ENCODE data around the gene APRT. TPM values are rescaled to one million over a fixed set of nuclear protein-coding genes. Genes with fewer than 3 reads are reported as not detected.

The APRT gene
- total RNA-seq, 2 donors from 2014 or later, result 200 to 230 TPM

GRCh38 chr16:88764080-88764479 is 47.6 kb downstream of the APRT start:
- Mint-ChIP-seq H3K27ac (peak overlapping the region; percentile 85), H3K36me3 (ENCODE audit: low read depth) (no peaks in the 10 kb centered on the region), H3K27me3 (ENCODE audit: insufficient read depth) (no peaks in the 10 kb centered on the region), H3K9me3 (no peaks in the 10 kb centered on the region), H3K4me3 (no peak overlapping the region), H3K4me1 (peaks cover 21% of the 10 kb centered on the region)
- H3K4me3 ChIP-seq (ENCODE audit: low read length), result no peak overlapping the region
- no peak for DNase-seq
- WGBS, 2 experiments (ENCODE audit: insufficient coverage in 1 of 2, insufficient read length in 1 of 2), result 93% methylated on average over 19 of the region's 19 CpGs
- H3K9ac ChIP-seq (ENCODE audit: extremely low read depth, low read length, poor library complexity, severe bottlenecking), result peak overlapping the region; percentile 18
- no peaks in the 10 kb centered on the region for H3K36me3 ChIP-seq (ENCODE audit: control insufficient read depth, insufficient read depth, low read length)
- no peak overlapping the region for H3K27ac ChIP-seq (ENCODE audit: low read depth, low read length)
- TF ChIP-seq CTCF (conservative IDR thresholded peaks at IDR 0.05), result no peak
- H3K9me3 ChIP-seq (ENCODE audit: control insufficient read depth, low read length), result no peaks in the 10 kb centered on the region
- peaks cover 24% of the 10 kb centered on the region for H3K4me1 ChIP-seq (ENCODE audit: control insufficient read depth, insufficient read depth, low read length)
- no peaks in the 10 kb centered on the region for H3K27me3 ChIP-seq (ENCODE audit: control insufficient read depth, insufficient read depth, low read length, poor library complexity, severe bottlenecking)

GRCh38 chr16:88763502-88764053 is 48.1 kb downstream of the APRT start:
- H3K4me3 Mint-ChIP-seq, result no peak overlapping the region

GRCh38 chr16:88762941-88763340 is 48.8 kb downstream of the APRT start:
- H3K27me3 ChIP-seq (ENCODE audit: control insufficient read depth, insufficient read depth, low read length, poor library complexity, severe bottlenecking), result no peaks in the 10 kb centered on the region
- H3K4me1 Mint-ChIP-seq, result peaks cover 18% of the 10 kb centered on the region
- DNase-seq, result no peak
- no peak overlapping the region for H3K4me3 ChIP-seq (ENCODE audit: low read length)
- H3K9me3 Mint-ChIP-seq, result no peaks in the 10 kb centered on the region
- no peaks in the 10 kb centered on the region for H3K9me3 ChIP-seq (ENCODE audit: control insufficient read depth, low read length)
- H3K4me1 ChIP-seq (ENCODE audit: control insufficient read depth, insufficient read depth, low read length), result peaks cover 20% of the 10 kb centered on the region
- WGBS, 2 experiments (ENCODE audit: insufficient coverage in 1 of 2, insufficient read length in 1 of 2), result 77 to 80% methylated on average over 7 to 10 of the region's 10 CpGs
- H3K9ac ChIP-seq (ENCODE audit: extremely low read depth, low read length, poor library complexity, severe bottlenecking), result peak overlapping the region; percentile 12
- H3K27ac Mint-ChIP-seq, result peak overlapping the region; percentile 85
- H3K36me3 ChIP-seq (ENCODE audit: control insufficient read depth, insufficient read depth, low read length), result no peaks in the 10 kb centered on the region
- TF ChIP-seq CTCF (conservative IDR thresholded peaks at IDR 0.05), result no peak
- H3K27me3 Mint-ChIP-seq (ENCODE audit: insufficient read depth), result no peaks in the 10 kb centered on the region
- peak overlapping the region; percentile 55 for H3K27ac ChIP-seq (ENCODE audit: low read depth, low read length)
- no peaks in the 10 kb centered on the region for H3K36me3 Mint-ChIP-seq (ENCODE audit: low read depth)
- H3K4me3 Mint-ChIP-seq, result no peak overlapping the region

More at GRCh38 chr16:88763502-88764053, 48.1 kb downstream of the APRT start:
- no peaks in the 10 kb centered on the region for H3K9me3 Mint-ChIP-seq
- Histone ChIP-seq H3K4me1 (ENCODE audit: control insufficient read depth, insufficient read depth, low read length) (peaks cover 23% of the 10 kb centered on the region), H3K27me3 (ENCODE audit: control insufficient read depth, insufficient read depth, low read length, poor library complexity, severe bottlenecking) (no peaks in the 10 kb centered on the region), H3K9ac (ENCODE audit: extremely low read depth, low read length, poor library complexity, severe bottlenecking) (peak overlapping the region; percentile 18), H3K9me3 (ENCODE audit: control insufficient read depth, low read length) (no peaks in the 10 kb centered on the region), H3K27ac (ENCODE audit: low read depth, low read length) (peak overlapping the region; percentile 55), H3K4me3 (ENCODE audit: low read length) (no peak overlapping the region), H3K36me3 (ENCODE audit: control insufficient read depth, insufficient read depth, low read length) (no peaks in the 10 kb centered on the region)
- peaks cover 21% of the 10 kb centered on the region for H3K4me1 Mint-ChIP-seq
- 39 to 48% methylated on average over 7 to 14 of the region's 14 CpGs for WGBS, 2 experiments (ENCODE audit: insufficient coverage in 1 of 2, insufficient read length in 1 of 2)
- DNase-seq, result peak; percentile 96
- peak overlapping the region; percentile 85 for H3K27ac Mint-ChIP-seq
- no peaks in the 10 kb centered on the region for H3K36me3 Mint-ChIP-seq (ENCODE audit: low read depth)
- no peaks in the 10 kb centered on the region for H3K27me3 Mint-ChIP-seq (ENCODE audit: insufficient read depth)
- TF ChIP-seq CTCF (conservative IDR thresholded peaks at IDR 0.05), result peak; percentile 63

All from endodermal cell (in vitro differentiated cells).